ENCODE measurements around the gene SLC35B1. TPM values are rescaled to one million over a fixed set of nuclear protein-coding genes. Genes with fewer than 3 reads are reported as not detected.

The SLC35B1 gene
- total and polyA plus RNA-seq, 10 of the 15 experiments (the other 5 are each of a cell fraction or from before 2014, with no cell fraction given) = 40.0 to 113 (median 51.6) TPM

GRCh38 chr17:49753959-49754391 lies 46.2 kb upstream of the SLC35B1 start (continued):
- TF ChIP-seq BCLAF1 (IDR thresholded peaks at IDR 0.05) = no peak
- no peak for TF ChIP-seq ATF3 (IDR thresholded peaks at IDR 0.05; ENCODE audit: borderline replicate concordance, extremely low read depth, low read depth, low read length)
- TF ChIP-seq CBX3 (IDR thresholded peaks at IDR 0.05; ENCODE audit: borderline replicate concordance, low read depth) = no peak
- TF ChIP-seq USF2 (IDR thresholded peaks at IDR 0.05; ENCODE audit: borderline replicate concordance, low read depth, low read length) = no peak
- TF ChIP-seq SREBF2 (IDR thresholded peaks at IDR 0.05; ENCODE audit: low read length) = no peak
- no peak for TF ChIP-seq MYC (IDR thresholded peaks at IDR 0.05; ENCODE audit: insufficient read depth, insufficient read length, insufficient replicate concordance, low read length, severe bottlenecking)
- no peak for TF ChIP-seq REST (IDR thresholded peaks at IDR 0.05; ENCODE audit: low read depth, low read length)
- TF ChIP-seq TAF1 (IDR thresholded peaks at IDR 0.05; ENCODE audit: borderline replicate concordance, low read depth, low read length) = no peak
